ENCODE results near the gene EDN1. TPM values are rescaled to one million over a fixed set of nuclear protein-coding genes. Genes with fewer than 3 reads are reported as not detected.

EDN1 gene
- 10.8 and 30.0 TPM in 2 replicates for total RNA-seq

GRCh38 chr6:12289933-12290820, at the start of gene EDN1:
Gene EDN1 (plus strand): TSS chr6:12290361. CDS start chr6:12290630, 269 bp downstream.

